HEK293T (cell line): Measurements from ENCODE around the gene IKZF3.

Experiments
- ARNT ChIP-seq: fragments of 450-650 bp; IDR thresholded peaks from 2 replicates; pipeline ENCODE4 v1.6.1; 2017; ENCODE audit warnings: mild to moderate bottlenecking
- BHLHE40 ChIP-seq: fragments of 450-650 bp; IDR thresholded peaks from 2 replicates; pipeline ENCODE4 v1.6.1; 2016; ENCODE audit warnings: mild to moderate bottlenecking, moderate library complexity, borderline replicate concordance
- FOXA1 ChIP-seq: fragments of 450-650 bp; IDR thresholded peaks from 2 replicates; pipeline ENCODE4 v1.6.1; 2016; ENCODE audit warnings: mild to moderate bottlenecking
- FOXK2 ChIP-seq: fragments of 450-650 bp; IDR thresholded peaks from 2 replicates; pipeline ENCODE4 v1.6.1; 2016; ENCODE audit warnings: mild to moderate bottlenecking
- HDGF ChIP-seq: fragments of 450-650 bp; IDR thresholded peaks from 2 replicates; pipeline ENCODE4 v1.6.1; 2017; ENCODE audit warnings: antibody characterized with exemption, borderline replicate concordance
- LEF1 ChIP-seq: fragments of 450-650 bp; IDR thresholded peaks from 2 replicates; pipeline ENCODE4 v1.6.1; 2017; ENCODE audit warnings: mild to moderate bottlenecking, borderline replicate concordance
- SP1 ChIP-seq: fragments of 450-650 bp; IDR thresholded peaks from 2 replicates; pipeline ENCODE4 v1.6.1; 2017
- SUZ12 ChIP-seq: fragments of 450-650 bp; IDR thresholded peaks from 2 replicates; pipeline ENCODE4 v1.6.1; 2016; ENCODE audit warnings: mild to moderate bottlenecking
- TARDBP ChIP-seq: fragments of 450-650 bp; IDR thresholded peaks from 2 replicates; pipeline ENCODE4 v1.6.1; 2016
- TF ChIP-seq, protein P1 (sequence below): fragments of 450-650 bp; IDR thresholded peaks from 2 replicates; pipeline ENCODE4 v1.6.1; 2016

GRCh38 chr17:39794249-39794970 lies 69.7 kb downstream of the IKZF3 start:
- TF ChIP-seq BHLHE40 (no peak), FOXK2 (no peak), LEF1 (no peak), SP1 (no peak), HDGF (no peak), SUZ12 (no peak), ARNT (no peak), TARDBP (no peak), FOXA1 (no peak)
- TF ChIP-seq, protein P1, sequence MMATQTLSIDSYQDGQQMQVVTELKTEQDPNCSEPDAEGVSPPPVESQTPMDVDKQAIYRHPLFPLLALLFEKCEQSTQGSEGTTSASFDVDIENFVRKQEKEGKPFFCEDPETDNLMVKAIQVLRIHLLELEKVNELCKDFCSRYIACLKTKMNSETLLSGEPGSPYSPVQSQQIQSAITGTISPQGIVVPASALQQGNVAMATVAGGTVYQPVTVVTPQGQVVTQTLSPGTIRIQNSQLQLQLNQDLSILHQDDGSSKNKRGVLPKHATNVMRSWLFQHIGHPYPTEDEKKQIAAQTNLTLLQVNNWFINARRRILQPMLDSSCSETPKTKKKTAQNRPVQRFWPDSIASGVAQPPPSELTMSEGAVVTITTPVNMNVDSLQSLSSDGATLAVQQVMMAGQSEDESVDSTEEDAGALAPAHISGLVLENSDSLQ: no peak
